Colonic mucosa (tissue), 4 donors: ENCODE results near the gene SLC7A4. TPM values are rescaled to one million over a fixed set of nuclear protein-coding genes. Genes with fewer than 3 reads are reported as not detected.
"Not testable (repeated sequence)": the region's sequence is repeated elsewhere in the genome, so short reads cannot be mapped to it uniquely, and the experiment has no call there.

Experiments used
- DNase-seq: peaks from one replicate; pipeline ENCODE4 v3.0.0-alpha.2; 2020
- H3K27ac ChIP-seq: fragments of 200-600 bp; one replicate; pipeline ENCODE4 v1.8.0; 2021
- H3K27me3 ChIP-seq: fragments of 200-600 bp; one replicate; pipeline ENCODE4 v1.8.0; 2021
- H3K36me3 ChIP-seq: fragments of 200-600 bp; one replicate; pipeline ENCODE4 v1.8.0; 2021
- H3K4me1 ChIP-seq: fragments of 200-600 bp; one replicate; pipeline ENCODE4 v1.8.0; 2021; ENCODE audit warnings: mild to moderate bottlenecking
- H3K4me3 ChIP-seq: fragments of 200-600 bp; one replicate; pipeline ENCODE4 v1.8.0; 2021
- H3K9ac ChIP-seq, 2 donors: one replicate each; pipeline ENCODE4 v1.7.0; 2013; ENCODE audit warnings: control low read depth in 2 of 2, low read depth in 2 of 2, low read length in 2 of 2
- H3K9me3 ChIP-seq: fragments of 200-600 bp; one replicate; pipeline ENCODE4 v1.8.0; 2021
- intact Hi-C: fragments of 100-400 bp; cut with DNase I; formaldehyde crosslinking; loops from one replicate; pipeline ENCODE4 v1.14.1; 2022
- total RNA-seq, 2 donors: library from RNA; stranded (reverse); fragmentation: NEBNext Ultra II Directional in 1 of 2; extraction: Animal tissue kit (Norgen Biotek cat#: 25700) in 1 of 2; gene quantifications; one replicate each; pipeline ENCODE4 v1.2.1, GENCODE V29; 2021
- TF ChIP-seq, protein P1 (sequence below): fragments of 200-600 bp; IDR thresholded peaks from one replicate; pipeline ENCODE4 v1.8.0; 2022; ENCODE audit warnings: antibody characterized with exemption, mild to moderate bottlenecking
- donor health status: healthy.
- donor health status: DM: no; HTN: no; CAD: no.
- donor health status: DM: no; HTN: no; CAD: no.

Gene SLC7A4
- total RNA-seq, 2 donors from 2014 or later = 3.3 to 3.9 TPM

DNA sequence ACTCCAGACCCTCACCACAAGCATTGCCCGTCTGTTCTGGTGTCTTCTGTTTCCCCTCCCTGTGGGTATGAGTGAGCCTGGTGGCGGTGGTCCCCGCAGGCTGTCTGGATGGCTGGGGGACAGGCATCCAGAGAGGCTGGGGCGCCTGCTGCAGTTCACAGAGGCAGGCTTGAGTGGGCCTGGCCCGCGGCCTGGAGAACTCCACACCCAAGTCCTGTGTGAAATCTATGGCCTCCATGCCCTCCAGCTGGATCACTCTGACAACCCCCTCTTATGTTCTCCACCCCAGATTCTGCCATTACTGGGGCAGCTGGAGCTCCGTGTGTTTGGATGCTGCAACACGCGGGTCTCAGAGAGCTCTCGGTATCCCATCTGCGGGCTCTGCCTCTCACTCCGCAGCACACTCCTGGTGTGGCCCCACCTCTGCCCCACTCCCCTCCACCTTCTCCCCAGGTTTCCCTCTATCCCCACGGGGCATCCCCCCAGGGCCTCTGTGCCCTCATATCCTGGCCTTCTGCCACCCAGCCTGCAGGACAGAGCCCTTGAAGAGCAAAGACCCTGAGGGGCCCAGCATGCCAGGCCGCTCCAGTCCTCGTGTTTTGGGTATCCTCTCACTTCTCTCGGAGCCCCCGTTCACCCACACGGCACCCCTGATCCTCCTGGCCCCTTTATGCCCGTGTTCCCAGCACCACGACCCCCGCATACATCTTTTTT is 44.7 kb upstream of the SLC7A4 start:
- no peaks in the 10 kb centered on the region for H3K9me3 ChIP-seq
- no peak overlapping the region for H3K9ac ChIP-seq
- TF ChIP-seq, protein P1, sequence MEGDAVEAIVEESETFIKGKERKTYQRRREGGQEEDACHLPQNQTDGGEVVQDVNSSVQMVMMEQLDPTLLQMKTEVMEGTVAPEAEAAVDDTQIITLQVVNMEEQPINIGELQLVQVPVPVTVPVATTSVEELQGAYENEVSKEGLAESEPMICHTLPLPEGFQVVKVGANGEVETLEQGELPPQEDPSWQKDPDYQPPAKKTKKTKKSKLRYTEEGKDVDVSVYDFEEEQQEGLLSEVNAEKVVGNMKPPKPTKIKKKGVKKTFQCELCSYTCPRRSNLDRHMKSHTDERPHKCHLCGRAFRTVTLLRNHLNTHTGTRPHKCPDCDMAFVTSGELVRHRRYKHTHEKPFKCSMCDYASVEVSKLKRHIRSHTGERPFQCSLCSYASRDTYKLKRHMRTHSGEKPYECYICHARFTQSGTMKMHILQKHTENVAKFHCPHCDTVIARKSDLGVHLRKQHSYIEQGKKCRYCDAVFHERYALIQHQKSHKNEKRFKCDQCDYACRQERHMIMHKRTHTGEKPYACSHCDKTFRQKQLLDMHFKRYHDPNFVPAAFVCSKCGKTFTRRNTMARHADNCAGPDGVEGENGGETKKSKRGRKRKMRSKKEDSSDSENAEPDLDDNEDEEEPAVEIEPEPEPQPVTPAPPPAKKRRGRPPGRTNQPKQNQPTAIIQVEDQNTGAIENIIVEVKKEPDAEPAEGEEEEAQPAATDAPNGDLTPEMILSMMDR = no peak
- no peaks in the 10 kb centered on the region for H3K27me3 ChIP-seq
- no peak overlapping the region for H3K4me3 ChIP-seq
- H3K4me1 ChIP-seq = no peaks in the 10 kb centered on the region
- no peaks in the 10 kb centered on the region for H3K36me3 ChIP-seq
- H3K27ac ChIP-seq = no peak overlapping the region
- no peak for DNase-seq
- intact Hi-C loops = loop anchor here (10.0 kb wide), 1 partner anchor 182 kb away; no protein-coding TSS in a partner anchor

GRCh38 chr22:21075516-21076138 is 43.3 kb upstream of the SLC7A4 start:
- no peak overlapping the region for H3K27ac ChIP-seq
- intact Hi-C loops = loop anchor here (10.0 kb wide), 1 partner anchor 181 kb away; no protein-coding TSS in a partner anchor
- H3K4me3 ChIP-seq = no peak overlapping the region
- no peak for DNase-seq
- TF ChIP-seq, protein P1 = no peak
- H3K4me1 ChIP-seq = no peaks in the 10 kb centered on the region
- no peak overlapping the region for H3K9ac ChIP-seq
- H3K9me3 ChIP-seq = no peaks in the 10 kb centered on the region
- no peaks in the 10 kb centered on the region for H3K36me3 ChIP-seq
- H3K27me3 ChIP-seq = no peaks in the 10 kb centered on the region

DNA sequence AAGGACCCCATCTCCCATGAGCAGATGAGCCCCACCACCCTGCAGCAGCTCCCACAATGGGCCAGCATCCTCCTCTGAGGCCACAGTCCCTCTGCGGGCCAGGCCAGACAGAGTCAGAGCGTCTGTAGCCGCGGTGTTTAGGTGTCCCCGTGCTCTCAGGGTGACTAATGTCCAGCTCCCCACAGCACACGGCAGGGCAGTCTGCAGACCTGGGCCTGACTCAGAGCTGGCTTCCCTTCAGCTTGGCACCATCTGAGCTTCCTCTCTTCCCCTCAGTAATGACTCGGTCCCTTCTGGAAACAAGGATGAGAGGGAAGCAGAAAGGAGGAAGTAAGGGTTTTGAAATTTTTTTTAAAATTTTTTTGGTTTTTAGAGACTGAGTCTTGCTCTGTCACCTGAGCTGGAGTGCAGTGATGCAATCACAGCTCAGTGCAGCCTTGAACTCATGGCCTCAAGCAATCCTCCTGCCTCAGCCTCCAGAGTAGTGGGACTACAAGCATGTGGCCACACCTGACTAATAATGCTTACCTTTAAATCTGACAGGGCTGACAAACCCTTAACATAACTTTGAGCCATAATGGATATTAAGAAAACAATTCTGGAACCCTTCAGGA is 41.8 kb upstream of the SLC7A4 start:
- H3K27me3 ChIP-seq = no peaks in the 10 kb centered on the region
- intact Hi-C loops = loop anchor here (10.0 kb wide), 1 partner anchor 179 kb away; no protein-coding TSS in a partner anchor
- no peaks in the 10 kb centered on the region for H3K4me1 ChIP-seq

GRCh38 chr22:21073482-21073881 is 41.1 kb upstream of the SLC7A4 start:
- intact Hi-C loops = loop anchor here (10.0 kb wide), 1 partner anchor 179 kb away; no protein-coding TSS in a partner anchor

More for the DNA sequence above, 41.8 kb upstream of the SLC7A4 start:
- DNase-seq = no peak
- Histone ChIP-seq H3K4me3 (no peak overlapping the region), H3K9ac (no peak overlapping the region), H3K27ac (no peak overlapping the region), H3K9me3 (no peaks in the 10 kb centered on the region), H3K36me3 (no peaks in the 10 kb centered on the region)
- TF ChIP-seq, protein P1 = no peak

DNA sequence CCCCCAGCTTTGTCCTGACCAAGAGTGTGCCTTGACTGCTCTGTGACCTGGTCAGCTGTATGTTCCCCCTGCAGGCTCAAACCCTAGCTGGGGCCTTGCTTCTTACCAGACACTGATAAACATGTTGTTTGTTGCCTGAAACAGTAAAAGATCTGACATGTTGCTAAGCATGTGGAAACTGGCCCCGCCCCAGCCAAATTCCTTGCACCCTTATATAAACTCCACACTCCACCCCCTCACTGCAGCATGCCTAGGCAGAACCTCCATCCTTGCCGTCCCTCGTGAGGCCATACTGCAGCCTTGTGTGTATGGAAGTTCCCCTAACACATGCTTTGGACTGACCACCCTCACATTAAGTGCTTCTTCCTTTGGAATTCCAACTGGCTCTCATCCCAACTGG is 40.7 kb upstream of the SLC7A4 start:
- H3K36me3 ChIP-seq = no peaks in the 10 kb centered on the region
- H3K4me1 ChIP-seq = no peaks in the 10 kb centered on the region
- no peak overlapping the region for H3K9ac ChIP-seq
- no peak overlapping the region for H3K27ac ChIP-seq
- no peak for DNase-seq
- no peaks in the 10 kb centered on the region for H3K27me3 ChIP-seq
- intact Hi-C loops = loop anchor here (10.0 kb wide), 1 partner anchor 178 kb away; no protein-coding TSS in a partner anchor
- H3K9me3 ChIP-seq = no peaks in the 10 kb centered on the region
- H3K4me3 ChIP-seq = no peak overlapping the region
- TF ChIP-seq, protein P1 = no peak

More at GRCh38 chr22:21073482-21073881, 41.1 kb upstream of the SLC7A4 start:
- Histone ChIP-seq H3K4me3 (no peak overlapping the region), H3K9ac (no peak overlapping the region), H3K27me3 (no peaks in the 10 kb centered on the region), H3K36me3 (no peaks in the 10 kb centered on the region), H3K9me3 (no peaks in the 10 kb centered on the region), H3K27ac (no peak overlapping the region), H3K4me1 (no peaks in the 10 kb centered on the region)
- no peak for DNase-seq
- TF ChIP-seq, protein P1 = no peak

- not testable (repeated sequence) for H3K27ac ChIP-seq, DNase-seq, H3K9me3 ChIP-seq, H3K4me1 ChIP-seq, H3K36me3 ChIP-seq, H3K4me3 ChIP-seq, H3K9ac ChIP-seq, H3K27me3 ChIP-seq
- intact Hi-C loops = loop anchor here (10.0 kb wide), 1 partner anchor 177 kb away; no protein-coding TSS in a partner anchor
Observed at GRCh38 chr22:21071796-21072195, 39.4 kb upstream of the SLC7A4 start.
